ENCODE measurements around the gene CACNB2.

The CACNB2 gene

GRCh38 chr10:18230794-18231193 lies 90.6 kb downstream of the CACNB2 start:
- DNase-seq (ENCODE audit: low spot score), result no peak

- DNase-seq (ENCODE audit: low spot score), result no peak
Observed at GRCh38 chr10:18231480-18231879, 91.3 kb downstream of the CACNB2 start.

- no peak for DNase-seq (ENCODE audit: low spot score)
Observed at GRCh38 chr10:18233775-18234174, 93.6 kb downstream of the CACNB2 start.

- no peak for DNase-seq (ENCODE audit: low spot score)
Observed at GRCh38 chr10:18235477-18235876, 95.3 kb downstream of the CACNB2 start.

GRCh38 chr10:18236756-18237155 lies 96.5 kb downstream of the CACNB2 start:
- no peak for DNase-seq (ENCODE audit: low spot score)

GRCh38 chr10:18238870-18239485 lies 98.8 kb downstream of the CACNB2 start:
- DNase-seq (ENCODE audit: low spot score), result peak; percentile 6

- no peak for DNase-seq (ENCODE audit: low spot score)
Observed at GRCh38 chr10:18240185-18240882, 100.1 kb downstream of the CACNB2 start.

GRCh38 chr10:18246967-18247366 lies 106.7 kb downstream of the CACNB2 start:
- no peak for DNase-seq (ENCODE audit: low spot score)

- no peak for DNase-seq (ENCODE audit: low spot score)
Observed at GRCh38 chr10:18252086-18252485, 111.9 kb downstream of the CACNB2 start.

- no peak for DNase-seq (ENCODE audit: low spot score)
Observed at GRCh38 chr10:18254086-18254485, 113.9 kb downstream of the CACNB2 start.

- no peak for DNase-seq (ENCODE audit: low spot score)
Observed at GRCh38 chr10:18254692-18255091, 114.5 kb downstream of the CACNB2 start.

- DNase-seq (ENCODE audit: low spot score), result no peak
Observed at GRCh38 chr10:18260310-18260922, 120.2 kb downstream of the CACNB2 start.

- no peak for DNase-seq (ENCODE audit: low spot score)
Observed at GRCh38 chr10:18261063-18261610, 120.9 kb downstream of the CACNB2 start.

- DNase-seq (ENCODE audit: low spot score), result no peak
Observed at GRCh38 chr10:18261768-18262231, 121.6 kb downstream of the CACNB2 start.

GRCh38 chr10:18264466-18265050 lies 124.3 kb downstream of the CACNB2 start:
- DNase-seq (ENCODE audit: low spot score), result no peak

GRCh38 chr10:18268005-18268404 lies 127.8 kb downstream of the CACNB2 start:
- no peak for DNase-seq (ENCODE audit: low spot score)

GRCh38 chr10:18271491-18271890 lies 131.3 kb downstream of the CACNB2 start:
- no peak for DNase-seq (ENCODE audit: low spot score)

- no peak for DNase-seq (ENCODE audit: low spot score)
Observed at GRCh38 chr10:18273039-18273438, 132.8 kb downstream of the CACNB2 start.

- DNase-seq (ENCODE audit: low spot score), result no peak
Observed at GRCh38 chr10:18278181-18278580, 138.0 kb downstream of the CACNB2 start.

GRCh38 chr10:18279173-18279572 lies 138.9 kb downstream of the CACNB2 start:
- no peak for DNase-seq (ENCODE audit: low spot score)

- no peak for DNase-seq (ENCODE audit: low spot score)
Observed at GRCh38 chr10:18282094-18282493, 141.9 kb downstream of the CACNB2 start.

GRCh38 chr10:18290651-18291313 lies 150.6 kb downstream of the CACNB2 start:
- DNase-seq (ENCODE audit: low spot score), result no peak

All from activated CD4-positive, alpha-beta T cell treated with anti-CD3 and anti-CD28 coated beads, Interleukin-2, Interleukin-4, amounts not matched to agents 100 ng/mL and 50 ng/mL, durations not matched to agents 16 hours and 8 hours (primary cell).